Measurements from ENCODE around the gene BLCAP.
"Not testable (repeated sequence)": the region's sequence is repeated elsewhere in the genome, so short reads cannot be mapped to it uniquely, and the experiment has no call there.

Gene BLCAP

GRCh38 chr20:37479925-37480691 lies 47.6 kb downstream of the BLCAP start:
- no peak for DNase-seq

GRCh38 chr20:37479266-37479665 lies 48.4 kb downstream of the BLCAP start:
- DNase-seq, result no peak

- no peak for DNase-seq
These were observed 50.6 kb downstream of the BLCAP start for GRCh38 chr20:37477041-37477440.

GRCh38 chr20:37475252-37475651 lies 52.4 kb downstream of the BLCAP start:
- DNase-seq, result no peak

DNA sequence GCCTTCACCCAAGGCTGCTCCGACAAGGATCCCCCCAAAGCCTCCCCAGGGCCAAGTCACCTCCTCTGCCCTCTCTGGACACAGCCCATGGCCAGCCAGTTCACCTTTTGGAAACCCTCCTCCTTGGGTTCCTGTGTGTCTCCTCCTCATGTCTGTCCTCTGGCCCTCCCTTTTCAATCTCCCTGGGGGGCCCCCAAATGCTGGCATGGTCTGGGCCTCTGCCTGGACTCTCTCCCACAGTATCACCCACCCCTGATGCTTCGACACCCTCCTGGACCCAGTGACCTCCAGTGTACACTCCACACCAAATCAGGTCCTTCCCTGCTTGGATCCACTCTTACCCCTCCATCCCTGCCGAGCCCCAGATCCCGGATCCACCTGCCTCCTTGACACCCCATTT lies 53.3 kb downstream of the BLCAP start:
- no peak for DNase-seq

DNA sequence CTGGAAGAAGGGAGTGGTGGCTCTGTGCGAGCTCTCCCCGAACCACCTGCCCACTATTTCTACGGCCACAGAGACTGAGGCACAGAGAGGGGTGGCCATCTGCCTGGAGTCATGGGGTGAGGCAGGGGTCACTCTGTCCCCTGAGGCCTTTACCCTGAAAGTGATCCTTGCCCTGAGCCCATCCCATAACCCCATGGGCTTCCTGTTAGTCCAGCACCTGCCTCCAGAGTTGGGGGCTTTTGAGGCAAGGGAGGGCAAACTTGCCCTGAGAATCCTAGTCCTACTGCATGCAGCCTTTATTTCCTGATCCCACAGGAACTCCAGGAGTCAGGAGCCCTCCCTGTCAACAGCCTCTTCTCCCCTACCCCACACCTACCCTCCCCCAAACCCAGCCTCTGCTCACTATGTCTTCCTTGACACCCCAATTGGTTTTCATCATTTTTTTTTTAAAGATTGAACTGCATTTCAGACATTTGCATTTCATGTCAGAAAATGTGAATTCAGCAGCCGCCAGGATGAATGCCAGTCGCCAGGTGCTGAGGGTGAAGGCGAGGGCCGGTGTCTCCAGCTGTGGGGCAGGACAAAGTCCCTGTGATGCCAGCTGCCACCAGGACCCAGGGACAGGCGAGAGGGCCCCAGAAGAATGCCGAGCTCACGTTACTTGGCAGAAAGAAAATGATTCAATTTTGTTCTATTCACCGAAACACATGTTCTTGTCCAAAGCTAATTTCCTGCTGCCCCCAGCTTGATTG lies 54.3 kb downstream of the BLCAP start:
- no peak for DNase-seq

- DNase-seq, result not testable (repeated sequence)
These were observed 55.2 kb downstream of the BLCAP start for GRCh38 chr20:37472435-37472834.

GRCh38 chr20:37471741-37472235 lies 55.9 kb downstream of the BLCAP start:
- DNase-seq, result no peak

GRCh38 chr20:37470190-37470589 lies 57.5 kb downstream of the BLCAP start:
- not testable (repeated sequence) for DNase-seq

- DNase-seq, result no peak
These were observed 58.1 kb downstream of the BLCAP start for GRCh38 chr20:37469531-37469930.

- DNase-seq, result no peak
These were observed 58.8 kb downstream of the BLCAP start for GRCh38 chr20:37468886-37469285.

All from stimulated activated CD4-positive, alpha-beta T cell treated with anti-CD3 and anti-CD28 coated beads, Interleukin-2, amount 100 ng/mL, for 48 hours (primary cell).